ENCODE results near the gene NUDT5.
"Not testable (repeated sequence)": the region's sequence is repeated elsewhere in the genome, so short reads cannot be mapped to it uniquely, and the experiment has no call there.

The NUDT5 gene

GRCh38 chr10:12195603-12196506 is at the start of gene NUDT5, which contains the start of gene CDC123:
NUDT5 (minus strand) TSS chr10:12195891; CDS start chr10:12186291, 9,600 bp downstream.
CDC123 (plus strand) TSS chr10:12196188; CDS start chr10:12196246, 58 bp downstream.
- DNase-seq (ENCODE audit: low read depth): peak; percentile 93

- DNase-seq (ENCODE audit: low read depth): no peak
Measured at GRCh38 chr10:12243864-12244620, 48.4 kb upstream of the NUDT5 start.

DNA sequence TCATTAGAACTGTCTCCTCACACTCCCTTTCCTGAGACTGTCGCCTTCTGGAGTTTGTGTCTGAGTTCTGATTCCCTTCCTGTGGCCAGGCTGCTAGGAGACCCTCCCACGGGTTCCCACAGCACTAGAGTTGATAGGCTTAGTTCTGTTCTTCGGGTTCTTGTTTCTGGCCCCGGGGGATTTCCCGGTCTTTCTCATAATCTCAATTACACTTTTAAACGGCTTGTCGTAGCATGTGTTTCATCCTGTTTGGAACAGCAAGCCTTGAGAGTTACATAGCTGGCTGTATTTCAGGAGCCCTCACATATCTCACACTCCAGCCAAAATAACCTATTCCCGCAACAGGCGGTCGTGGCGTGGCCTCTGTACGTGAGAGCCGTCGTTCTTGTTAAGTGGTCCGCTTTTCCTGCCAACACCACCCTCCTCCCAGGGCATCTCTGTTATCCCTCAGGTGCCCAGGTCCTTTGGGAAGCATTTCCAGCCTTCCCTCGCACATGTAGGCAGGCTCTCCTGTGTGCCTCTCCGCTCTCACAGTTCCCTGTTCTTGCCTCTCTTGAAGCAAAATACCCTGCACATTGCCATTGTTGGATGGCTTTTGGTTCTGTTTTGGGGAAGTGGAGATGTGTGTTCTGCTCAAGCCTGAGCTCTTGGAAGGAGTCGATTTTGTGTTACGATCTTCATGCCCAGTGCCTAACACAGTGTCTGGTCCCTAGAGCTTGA is 46.3 kb upstream of the NUDT5 start:
- peak; percentile 55 for DNase-seq (ENCODE audit: low read depth)

DNA sequence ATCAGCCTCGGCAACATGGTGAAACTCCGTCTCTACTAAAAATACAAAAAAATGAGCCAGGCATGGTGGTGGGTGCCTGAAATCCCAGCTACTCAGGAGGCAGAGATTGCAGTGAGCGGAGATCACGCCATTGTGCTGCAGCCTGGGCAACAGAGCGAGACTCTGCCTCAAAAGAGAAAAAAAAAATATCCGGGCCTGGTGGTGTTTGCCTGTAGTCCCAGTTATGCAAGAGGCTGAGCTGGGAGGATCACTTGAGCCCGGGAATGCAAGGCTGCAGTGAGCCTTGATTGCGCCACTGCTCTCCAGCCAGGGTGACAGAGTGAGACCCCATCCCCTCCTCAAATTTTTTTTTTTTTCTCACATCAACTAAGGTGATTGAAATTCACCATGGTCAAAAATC is 43.1 kb upstream of the NUDT5 start:
- DNase-seq (ENCODE audit: low read depth): no peak

- DNase-seq (ENCODE audit: low read depth): peak; percentile 28
Measured at GRCh38 chr10:12237265-12238220, 41.9 kb upstream of the NUDT5 start.

GRCh38 chr10:12235796-12236195 is 40.1 kb upstream of the NUDT5 start:
- DNase-seq (ENCODE audit: low read depth): peak; percentile 14

- DNase-seq (ENCODE audit: low read depth): no peak
Measured at GRCh38 chr10:12235116-12235694, 39.5 kb upstream of the NUDT5 start.

GRCh38 chr10:12234687-12235086 is 39.0 kb upstream of the NUDT5 start:
- not testable (repeated sequence) for DNase-seq (ENCODE audit: low read depth)

DNA sequence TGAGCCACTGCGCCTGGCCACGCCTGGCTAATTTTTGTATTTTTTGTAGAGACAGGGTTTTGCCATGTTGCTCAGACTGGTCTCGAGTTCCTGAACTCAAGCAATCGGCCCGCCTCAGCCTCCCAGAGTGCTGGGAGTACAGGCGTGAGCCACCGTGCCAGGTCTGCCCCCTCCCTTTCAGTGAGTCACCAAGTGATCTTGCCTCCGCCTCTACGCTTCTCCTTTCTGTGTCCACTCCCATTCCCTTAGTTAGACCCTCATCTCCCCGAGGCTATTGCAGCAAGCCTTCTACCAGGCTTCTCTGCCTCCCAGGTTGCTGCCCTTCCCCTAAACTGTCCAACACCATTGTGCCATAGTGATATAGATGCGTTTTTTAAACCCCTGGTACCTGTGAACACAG is 33.2 kb upstream of the NUDT5 start:
- DNase-seq (ENCODE audit: low read depth): no peak

- DNase-seq (ENCODE audit: low read depth): not testable (repeated sequence)
Measured at GRCh38 chr10:12226438-12226837, 30.7 kb upstream of the NUDT5 start.

DNA sequence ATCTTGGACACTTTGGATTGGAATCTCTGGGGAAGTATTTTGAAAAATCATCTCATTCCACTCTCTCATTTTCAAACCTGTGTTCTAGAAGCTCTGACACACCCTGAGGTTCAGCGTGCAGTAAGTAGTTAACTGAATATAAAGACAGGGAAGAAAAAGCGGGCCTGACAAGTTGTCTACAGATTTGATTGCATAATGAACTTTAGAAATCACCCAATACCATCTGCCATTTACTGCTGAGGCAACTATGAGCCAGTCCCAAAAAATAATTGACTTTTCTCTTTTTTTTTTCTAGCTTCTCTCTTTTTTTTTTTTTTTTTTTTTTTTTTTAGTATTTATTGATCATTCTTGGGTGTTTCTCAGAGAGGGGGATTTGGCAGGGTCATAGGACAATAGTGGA is 29.8 kb upstream of the NUDT5 start:
- DNase-seq (ENCODE audit: low read depth): no peak

- DNase-seq (ENCODE audit: low read depth): peak; percentile 55
Measured at GRCh38 chr10:12221323-12222298, 25.9 kb upstream of the NUDT5 start.

DNA sequence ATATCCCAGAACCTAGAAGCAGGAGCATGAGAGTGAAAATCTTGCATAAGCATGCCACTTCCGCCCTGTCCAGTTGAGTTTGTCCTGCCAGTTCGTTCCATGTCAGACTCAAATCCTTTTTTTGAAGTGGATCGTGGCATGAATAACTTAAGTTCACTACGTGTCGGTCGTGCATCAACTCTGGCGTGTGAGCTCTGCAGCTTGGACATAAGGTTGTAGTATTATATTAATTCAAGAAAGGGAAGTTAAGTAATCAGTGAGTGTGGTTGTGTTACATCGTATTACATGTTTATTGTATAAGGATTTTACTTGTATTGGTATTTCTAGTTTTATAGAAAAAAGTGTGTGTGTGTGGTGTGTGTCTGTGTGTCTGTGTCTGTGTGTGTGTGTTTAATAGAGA is 23.3 kb upstream of the NUDT5 start:
- no peak for DNase-seq (ENCODE audit: low read depth)

DNA sequence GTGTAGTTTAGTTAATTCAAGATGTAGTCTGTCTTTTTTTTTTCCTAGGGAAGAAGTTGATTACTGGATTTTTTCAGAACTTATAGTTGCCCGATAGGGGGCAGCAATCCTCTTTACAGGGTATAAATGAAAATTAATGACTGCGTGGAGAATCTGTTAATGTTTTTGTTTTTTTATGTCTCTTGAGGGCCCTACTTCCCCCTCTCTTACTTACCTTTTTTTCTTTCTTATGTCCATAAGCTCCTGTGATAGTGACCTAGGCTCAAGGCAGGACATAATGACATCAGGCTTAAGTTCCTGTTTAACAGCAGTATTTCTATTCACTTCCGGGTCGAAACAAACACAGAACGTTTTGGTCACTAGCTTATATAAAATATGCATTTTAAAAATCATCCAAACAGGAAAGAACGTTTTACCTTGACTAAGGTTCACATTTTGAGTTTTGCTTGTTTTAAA is 19.1 kb upstream of the NUDT5 start:
- peak; percentile 67 for DNase-seq (ENCODE audit: low read depth)

DNA sequence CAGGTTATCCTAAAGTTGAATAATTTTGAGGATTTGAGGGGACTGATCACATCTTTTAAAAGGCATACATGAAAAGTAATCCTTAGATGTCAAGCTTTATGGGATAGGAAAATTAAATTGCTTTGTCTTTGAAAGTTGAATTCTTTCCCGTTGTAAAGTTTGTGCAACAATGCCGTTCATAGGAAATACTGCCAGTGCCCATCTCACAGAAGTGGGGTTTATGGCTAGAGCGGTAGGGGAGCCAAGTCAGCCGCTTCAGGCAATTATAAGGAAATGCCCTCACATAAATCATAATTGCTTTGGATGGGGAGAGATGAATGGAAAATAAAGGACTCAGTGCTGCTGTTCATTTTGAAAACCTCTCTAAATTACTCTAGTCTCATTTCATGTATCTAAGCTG is 18.4 kb upstream of the NUDT5 start:
- no peak for DNase-seq (ENCODE audit: low read depth)

DNA sequence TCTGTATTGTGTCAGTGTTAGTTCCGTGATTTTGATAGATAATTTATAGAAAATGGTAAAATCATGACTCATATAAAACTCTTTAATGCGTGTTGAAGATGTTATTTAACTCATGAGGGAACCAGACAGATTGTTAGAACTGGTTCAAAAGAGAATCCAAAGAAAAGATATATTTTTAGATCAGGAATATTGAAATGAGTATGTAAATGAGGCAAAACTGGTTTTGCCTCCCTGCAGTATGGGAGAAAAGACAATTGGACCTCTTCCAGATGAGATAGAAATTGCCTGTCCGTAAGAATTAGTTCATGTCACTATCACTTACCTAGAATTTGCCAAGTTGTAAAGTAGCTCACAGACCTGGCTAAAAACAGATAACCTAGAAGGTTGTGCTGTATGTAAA is 17.9 kb upstream of the NUDT5 start:
- DNase-seq (ENCODE audit: low read depth): no peak

DNA sequence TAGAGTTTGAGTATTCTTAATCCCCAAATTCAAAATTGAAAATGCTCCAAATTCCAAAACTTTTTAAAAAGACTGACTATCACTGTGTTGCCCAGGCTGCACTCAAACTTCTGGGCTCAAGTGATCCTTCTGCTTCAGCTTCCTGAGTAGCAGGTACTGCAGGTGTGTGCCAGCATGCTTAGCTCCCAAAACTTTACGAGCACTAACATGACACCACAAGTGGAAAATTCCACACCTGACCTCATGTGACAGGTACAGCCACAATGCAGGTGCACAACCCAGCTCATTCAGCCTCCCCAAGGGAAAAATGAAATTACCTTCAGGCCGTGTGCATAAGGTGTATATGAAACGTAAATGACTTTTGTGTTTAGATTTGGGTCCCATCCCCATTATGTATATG is 16.8 kb upstream of the NUDT5 start:
- no peak for DNase-seq (ENCODE audit: low read depth)

GRCh38 chr10:12208460-12208859 is 12.8 kb upstream of the NUDT5 start:
- DNase-seq (ENCODE audit: low read depth): no peak

- DNase-seq (ENCODE audit: low read depth): no peak
Measured at GRCh38 chr10:12207114-12207513, 11.4 kb upstream of the NUDT5 start.

Measured in iris pigment epithelial cell (primary cell).